ENCODE data around the gene PLXNA1.

The PLXNA1 gene

DNA sequence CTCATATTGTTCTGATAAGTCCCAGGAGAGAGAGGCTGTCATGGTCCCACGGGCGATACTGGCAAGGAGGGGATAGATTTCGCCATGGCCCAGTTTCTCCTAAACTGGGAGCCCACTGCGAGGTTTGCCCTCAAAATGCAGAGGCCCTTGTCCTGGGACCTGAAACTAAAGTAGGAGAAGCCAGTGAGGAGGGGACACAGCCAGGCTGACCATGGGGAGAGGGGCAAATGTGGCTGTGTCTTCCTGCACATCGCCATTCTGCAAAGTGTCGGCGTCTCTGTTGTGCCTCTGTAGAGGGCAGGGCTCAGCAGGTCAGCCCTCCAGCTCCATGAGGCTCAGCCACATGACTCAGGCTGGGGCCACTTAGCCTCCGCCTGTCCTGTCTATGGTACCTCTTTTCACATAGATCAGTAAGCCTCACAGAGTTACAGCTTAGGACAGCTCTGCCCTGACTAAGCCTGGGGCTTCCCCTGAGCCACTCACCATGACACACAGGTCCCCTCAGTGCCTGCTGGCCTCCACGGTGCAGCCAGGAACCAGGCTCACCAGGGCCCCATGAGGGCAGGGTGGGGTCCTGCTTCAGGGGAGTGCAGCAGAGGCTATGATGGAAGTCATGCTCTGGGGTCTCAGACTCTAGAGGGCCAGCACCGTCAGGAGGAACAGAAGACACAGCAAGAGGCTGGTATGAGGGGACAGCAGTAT, 28.6 kb upstream of the PLXNA1 start:
- DNase-seq: no peak

DNA sequence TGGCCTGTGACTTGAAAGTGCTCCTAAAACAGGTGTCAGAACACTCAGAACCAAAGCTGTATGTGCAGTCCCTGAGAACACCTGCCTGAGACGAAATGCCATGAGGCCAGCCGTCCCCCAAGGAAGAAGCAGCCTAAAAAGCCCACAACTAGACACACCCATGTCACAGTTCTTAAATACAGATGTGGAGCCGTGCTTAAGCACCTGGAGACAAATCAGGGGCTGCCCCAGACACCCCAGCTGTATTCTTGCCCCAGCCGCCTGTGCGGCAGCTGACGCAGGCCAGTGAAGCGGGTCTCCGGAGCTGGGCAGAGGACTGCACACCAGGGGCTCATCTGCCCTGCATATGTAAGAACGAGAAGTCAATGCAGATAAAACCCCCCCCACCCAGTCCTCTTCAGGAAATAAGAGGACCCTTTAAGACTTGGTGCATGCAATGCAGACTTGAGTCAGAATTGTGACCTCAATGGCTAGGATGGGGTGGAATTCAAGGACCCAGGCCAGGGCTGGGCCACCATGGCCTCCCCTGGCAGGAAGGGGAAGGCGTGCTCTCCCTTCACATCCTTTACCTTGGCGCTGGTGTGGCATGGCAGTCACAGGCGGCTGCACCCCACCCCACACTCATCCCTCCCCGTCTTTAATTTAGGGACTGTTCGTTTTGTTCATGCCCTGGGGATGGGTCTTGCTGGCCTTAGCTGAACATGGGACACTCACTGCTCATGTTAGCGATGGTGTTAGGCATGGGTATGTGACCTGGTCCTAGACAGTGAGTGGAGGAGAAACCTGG, 27.7 kb upstream of the PLXNA1 start:
- DNase-seq: no peak

DNA sequence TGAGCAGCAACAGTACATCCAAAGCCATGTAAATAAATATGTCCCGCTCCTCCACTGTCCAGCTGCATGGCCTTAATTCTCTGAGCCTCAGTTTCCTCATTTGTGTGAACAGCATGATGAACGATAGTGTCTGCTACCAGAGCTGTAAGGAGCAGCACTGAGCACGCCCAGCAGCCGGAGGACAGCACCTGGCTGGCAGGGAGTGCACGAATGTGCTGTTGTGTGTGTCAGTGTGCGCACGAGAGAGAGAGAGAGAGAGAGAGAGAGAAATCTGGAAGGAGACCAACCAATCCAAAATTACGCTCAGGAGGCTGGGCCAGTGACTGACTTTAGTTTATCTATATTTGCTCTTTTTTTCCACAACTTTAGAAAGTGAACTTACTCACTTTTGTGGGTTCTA, 26.6 kb upstream of the PLXNA1 start:
- DNase-seq: peak; percentile 35

DNA sequence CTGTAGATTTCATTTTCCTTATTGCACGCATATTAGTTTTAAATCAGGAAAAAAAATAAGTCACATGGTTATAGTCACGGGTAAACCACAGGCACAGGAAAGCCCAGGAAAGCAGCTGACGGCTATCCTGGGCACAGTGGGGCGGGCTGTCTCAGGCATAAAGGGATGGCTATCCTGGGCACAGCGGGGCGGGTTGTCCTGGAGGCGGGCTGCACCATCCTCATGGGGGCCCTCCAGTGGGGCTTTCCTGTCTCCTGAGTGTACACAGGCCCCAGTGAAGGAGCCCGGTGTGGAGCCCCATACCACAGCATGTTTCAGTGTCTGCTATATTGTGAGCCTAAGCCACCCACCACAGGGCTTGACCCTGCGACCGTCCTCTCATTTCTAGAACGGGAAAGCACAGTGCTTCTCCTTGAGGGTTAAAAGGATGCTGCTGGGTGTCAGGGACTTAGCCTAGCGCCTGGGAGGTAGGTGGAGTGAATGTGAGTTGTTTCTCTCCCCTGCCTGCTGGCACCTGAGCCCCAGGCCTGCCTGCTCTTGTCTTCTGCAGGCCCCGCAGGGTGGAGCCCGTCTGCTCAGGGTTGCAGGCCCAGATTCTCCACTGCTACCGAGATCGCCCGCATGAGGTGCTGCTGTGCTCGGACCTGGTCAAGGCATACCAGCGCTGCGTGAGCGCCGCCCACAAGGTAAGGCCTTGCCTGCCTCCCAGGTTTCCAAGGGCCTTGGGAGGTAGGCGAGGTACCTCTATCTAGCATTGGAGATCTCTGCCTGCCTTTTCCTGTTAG, 25.9 kb upstream of the PLXNA1 start:
- DNase-seq: peak; percentile 70

DNA sequence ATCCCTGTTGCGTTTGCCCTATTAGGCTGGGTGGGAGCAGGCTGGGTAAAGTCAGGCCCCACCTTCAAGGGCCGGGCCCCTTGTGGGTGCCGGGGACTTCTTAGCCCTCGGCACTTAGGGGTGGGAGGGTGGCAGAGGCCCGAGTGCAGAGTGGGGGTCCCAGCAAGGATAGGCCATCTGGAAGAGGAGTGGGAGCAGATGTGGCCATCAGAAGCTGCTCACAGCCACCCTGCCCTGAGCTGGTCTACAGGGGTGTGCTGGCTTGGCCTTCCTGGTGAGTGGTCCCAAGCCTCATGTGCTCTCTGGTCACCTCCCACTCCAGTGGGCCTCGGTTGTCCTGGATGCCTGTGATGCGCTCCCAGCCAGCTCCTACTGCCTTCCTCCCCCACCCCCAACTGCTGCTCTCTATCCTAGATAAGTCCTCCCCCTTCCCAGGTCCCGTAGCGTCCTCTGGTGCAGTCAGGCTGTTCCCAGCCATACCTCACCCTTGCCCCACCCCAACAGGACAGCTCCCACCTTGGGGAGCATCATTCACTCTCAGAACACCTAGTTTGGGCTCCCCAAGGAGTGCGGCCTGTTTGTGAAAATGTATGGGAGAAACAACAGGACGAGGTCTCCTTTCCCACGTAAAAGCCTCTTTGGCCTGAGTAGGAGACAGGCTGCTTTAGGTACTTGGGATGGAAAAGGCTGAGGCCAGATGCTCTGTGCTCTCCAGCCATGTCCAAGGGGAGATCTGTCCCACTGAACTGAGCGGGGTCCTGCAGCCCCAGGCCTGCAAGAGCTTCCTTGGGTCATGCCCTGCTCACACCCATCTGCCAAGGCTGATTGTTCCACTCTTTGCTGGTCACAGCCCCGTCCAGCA, 24.9 kb upstream of the PLXNA1 start:
- no peak for DNase-seq

DNA sequence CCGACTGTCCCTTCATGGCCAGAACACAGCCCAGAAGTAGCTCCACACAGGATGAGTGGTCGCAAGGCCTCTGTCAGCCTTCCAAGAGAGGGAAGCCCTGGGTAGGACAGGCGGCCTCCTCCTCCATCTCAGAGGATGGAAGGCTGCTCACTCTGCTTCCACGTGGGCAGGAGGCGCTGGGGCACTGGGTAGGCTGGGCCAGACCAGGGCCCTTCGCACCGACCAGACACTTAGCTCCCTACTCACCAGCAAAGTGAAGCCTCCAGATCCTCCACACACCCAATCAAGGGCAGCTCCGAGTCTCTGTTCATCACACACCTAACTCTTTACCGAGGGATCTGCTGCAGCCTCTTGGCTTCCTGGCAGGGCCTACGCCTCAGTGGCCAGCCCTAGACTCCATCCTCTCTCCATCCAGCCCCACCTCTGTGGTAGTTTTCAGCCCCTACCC, 24.3 kb upstream of the PLXNA1 start:
- DNase-seq: no peak

DNA sequence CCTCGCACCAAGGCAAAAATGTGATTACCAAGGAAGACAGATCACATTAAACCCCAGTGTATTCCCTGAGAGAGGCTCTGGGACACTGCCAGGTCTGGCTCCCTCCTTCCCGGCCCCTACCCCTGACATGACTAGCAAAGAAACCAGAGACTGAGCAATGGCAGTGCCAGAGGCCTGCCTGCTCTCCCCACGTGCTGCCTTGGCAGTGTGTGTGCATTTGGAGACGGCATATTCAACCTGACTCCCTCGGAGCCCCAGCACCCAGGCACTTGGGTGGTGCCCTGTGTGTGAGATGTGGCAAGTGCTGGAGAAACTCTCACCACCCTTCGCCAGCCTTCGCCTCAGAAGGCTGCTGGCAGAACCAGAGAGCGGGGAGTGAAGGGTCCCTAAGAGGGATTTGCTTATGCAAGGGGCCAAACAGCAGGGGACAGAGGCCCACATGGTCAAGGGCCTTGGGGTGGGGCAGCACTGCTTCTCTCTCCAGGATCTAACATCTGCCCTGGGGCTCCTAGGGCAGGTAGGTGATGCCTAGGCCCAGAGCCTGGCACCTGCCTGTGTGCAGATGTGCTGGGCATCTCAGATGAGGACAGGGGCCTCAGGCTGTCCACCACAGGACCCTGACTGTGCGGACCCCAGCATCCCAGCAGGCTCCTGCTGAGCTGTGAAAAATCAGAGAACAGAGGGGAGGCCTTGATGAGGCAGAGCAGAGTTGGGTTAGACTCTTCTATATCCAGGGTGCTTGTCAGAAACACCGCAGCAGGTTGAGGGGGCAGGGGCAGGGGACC, 23.6 kb upstream of the PLXNA1 start:
- DNase-seq: no peak

DNA sequence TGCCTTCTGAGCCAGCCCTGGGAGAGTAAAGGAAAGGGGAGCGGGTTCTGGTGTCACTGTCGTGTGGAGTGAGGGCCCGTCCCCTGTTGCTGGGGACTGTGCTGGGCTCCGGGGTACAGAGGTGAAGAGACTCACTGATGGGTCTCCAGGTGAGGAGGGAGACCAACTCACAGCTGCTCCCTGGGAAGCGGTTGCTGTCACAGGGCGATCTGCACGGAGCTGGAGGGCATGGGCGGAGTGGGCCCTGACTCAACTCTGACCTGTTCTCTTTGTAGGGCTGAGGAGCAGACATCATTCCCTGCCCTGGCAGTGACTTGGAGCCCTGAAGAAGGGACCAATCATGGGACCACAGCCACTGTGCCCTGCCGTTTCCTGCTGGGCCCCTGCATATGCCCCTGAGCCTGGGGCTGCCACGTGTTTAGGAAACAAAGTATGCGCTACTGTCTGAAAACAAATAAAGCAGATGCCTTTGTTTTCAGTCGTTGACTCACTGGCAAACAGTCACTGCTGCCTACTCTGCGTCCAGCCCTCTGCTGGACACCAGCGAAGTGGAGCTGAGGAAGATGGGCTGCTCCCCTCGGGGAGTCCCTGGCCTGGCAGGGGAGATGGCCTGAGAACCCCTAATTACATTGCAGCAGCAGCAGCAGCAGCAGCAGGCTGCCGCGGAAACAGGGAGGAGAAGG, 22.9 kb upstream of the PLXNA1 start:
- DNase-seq: peak; percentile 33

DNA sequence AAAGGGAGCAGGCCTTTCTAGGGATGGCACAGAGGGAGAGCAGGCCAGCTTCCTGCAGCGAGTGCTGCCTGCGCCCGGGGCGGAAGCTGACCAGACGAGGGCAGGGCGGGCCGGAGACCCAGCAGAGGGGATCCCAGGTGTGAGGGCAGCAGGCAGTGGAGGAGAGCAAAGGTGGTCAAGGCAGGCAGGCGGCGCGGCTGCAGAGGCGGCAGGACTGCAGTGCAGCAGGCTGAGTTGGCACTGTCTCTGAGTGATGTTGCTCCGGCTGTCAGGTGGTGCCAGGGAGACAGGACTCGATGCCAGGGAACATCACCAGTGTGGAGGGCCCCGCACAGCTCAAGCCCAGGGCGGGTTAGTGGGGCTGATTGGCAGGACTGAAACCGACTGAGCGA, 22.3 kb upstream of the PLXNA1 start:
- peak; percentile 80 for DNase-seq

DNA sequence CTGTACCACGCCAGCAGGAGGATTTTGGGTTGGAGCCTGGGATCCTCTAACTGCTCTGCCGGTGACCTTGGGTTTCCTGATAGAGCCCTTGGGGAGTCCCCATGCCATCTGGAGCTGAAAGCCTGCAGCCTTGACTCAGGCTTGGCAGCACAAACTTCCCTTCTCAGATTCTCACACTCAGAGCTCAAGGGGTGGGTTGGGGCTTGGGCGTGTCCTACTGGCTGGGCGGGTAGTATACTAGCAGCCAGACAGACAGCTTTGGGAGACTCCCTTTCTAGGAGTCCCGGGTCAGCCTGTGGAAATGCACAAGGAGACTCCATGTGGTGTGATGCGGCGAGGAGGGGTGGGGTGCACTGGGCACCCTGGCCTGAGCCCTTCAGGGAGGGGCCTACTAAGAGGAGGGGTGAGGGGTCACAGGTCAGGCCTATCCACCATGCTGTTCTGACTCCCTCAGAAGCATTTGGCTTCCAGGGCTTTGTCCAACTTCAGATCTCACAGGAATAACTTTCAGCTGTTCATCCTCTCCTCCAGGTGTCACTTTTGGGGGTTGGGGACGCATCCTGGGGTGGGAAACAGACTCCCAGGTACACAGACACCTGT, 21.6 kb upstream of the PLXNA1 start:
- DNase-seq: peak; percentile 81

DNA sequence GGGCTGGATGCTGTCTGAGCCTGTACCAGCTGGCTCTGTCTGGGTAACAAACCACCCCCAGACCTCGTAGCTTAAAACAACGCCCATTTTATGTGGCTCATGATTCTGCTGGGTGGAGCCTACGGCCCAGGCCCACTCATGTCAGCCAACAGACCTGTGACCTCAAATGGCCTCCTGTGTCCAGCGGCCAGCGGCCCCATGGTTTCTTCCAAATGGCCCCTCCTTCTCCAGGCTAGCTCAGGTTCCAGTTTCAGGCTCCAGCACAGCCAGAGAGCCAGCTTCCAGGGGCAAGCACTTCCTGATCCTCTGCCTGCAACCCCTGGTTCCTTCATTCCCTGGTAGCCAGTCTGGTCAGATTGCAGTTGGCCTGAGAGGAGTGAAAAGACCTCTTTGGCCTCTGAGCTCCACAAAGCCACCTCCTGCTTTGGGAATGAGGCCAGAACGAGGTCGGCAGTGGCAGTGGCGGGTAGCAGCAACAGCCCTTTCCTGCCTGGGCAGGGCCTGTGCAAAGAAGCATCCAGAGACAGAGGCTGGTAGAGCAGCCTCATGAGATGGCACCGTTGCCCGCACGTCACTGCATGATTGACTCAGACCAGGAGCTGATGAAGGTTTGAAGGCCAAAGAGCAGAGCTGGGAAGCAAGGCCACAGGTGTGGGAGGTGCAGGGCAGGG, 21.0 kb upstream of the PLXNA1 start:
- no peak for DNase-seq

DNA sequence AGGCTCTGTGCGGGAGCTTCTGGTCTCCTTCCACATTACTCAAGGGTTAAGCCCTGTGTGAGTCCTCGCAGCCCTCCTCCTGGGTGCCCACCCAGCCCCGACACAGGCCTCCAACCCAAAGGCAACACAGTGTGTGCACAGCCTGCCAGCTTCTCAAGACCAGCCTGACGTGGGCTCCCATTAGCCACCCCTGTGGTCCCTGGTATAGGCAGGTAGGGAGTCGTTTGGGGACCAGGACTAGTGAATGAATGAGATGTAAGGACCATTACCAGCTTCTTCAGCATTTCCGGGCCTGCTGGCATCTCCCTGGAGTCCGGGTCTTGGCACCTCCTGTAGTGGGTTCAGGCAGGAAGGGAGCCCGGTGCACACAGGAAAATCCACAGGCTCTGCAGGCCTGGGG, 20.2 kb upstream of the PLXNA1 start:
- no peak for DNase-seq

DNA sequence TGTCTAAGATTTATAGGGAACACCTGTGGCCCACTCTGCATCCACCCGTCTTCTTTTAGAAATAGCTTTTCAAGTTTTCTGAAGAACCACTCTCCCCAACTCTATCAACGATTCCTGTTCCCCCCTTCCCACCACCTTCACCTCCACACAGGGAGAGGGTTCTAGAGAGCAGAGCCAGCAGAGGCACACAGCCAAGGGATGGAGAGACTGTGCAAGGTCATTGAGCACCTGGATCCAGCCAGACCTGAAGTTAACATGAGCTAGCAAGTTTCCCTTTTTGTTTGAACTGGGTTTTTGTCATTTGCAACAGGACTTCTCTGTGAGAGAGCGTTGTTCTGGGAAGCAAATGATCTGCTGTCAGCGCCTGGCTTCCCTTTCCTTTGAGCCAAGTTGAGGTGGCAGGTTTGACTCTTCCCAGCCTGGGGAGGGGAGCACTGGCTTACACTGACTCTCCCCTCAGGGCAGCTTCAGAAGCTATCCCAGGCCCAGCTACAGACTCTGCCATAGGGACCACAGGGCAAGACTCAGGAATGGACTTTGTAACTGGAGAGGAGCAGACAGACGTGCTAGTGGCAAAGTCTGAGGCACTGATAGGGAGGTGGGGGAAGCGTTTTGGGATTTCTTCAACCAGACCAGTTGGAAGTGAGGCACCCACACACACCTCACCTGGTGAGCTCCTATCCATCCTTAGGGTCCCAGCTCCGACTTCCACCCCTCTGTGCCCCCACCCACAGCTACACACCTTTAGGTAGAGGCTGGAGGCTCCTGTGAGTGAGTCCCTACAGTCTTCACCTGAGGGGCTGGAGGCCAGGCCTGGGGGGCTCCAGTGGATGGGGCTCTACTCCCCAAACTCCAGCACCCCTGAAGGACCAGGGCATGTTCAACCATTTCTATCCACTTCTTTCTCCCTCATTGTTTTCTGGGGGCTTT, 19.4 kb upstream of the PLXNA1 start:
- DNase-seq: no peak

DNA sequence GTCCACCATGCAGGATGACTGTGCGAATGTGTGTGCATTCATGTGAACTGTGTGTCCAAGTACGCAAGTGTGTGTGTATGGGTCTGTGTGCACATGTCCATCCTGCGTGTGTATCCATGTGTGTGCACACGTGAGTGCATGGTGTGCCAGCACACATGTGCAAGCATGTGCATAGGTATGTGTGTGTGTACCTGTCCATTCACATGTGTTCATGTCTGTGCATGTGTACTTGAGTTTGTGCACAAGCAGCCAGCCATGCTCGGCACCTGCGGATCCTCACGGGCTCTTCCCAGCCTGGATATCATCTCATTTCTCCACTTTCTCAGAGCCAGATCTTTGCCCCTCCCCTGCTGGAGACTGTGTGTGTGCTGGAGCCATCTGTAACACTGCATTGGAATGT, 18.7 kb upstream of the PLXNA1 start:
- DNase-seq: no peak

DNA sequence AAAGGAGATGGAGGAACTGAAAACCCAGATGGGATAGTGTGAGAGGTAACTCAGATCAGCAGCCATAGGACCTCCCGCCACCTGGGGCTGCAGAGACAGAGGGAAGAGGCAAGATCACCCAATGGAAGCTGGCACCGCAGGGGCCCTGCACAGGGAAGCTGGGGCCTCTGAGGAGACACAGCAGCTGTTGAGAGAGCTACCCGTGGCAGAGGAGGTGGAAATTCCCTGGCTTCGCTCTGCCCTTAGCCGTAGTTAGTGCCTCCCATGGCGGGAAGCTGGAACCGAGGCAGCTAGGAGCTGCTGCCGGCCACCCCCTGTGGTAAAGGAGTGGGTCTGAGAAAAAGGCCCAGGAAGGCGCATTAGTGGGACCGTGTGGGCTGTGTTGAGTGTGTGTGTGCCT, 18.0 kb upstream of the PLXNA1 start:
- no peak for DNase-seq

DNA sequence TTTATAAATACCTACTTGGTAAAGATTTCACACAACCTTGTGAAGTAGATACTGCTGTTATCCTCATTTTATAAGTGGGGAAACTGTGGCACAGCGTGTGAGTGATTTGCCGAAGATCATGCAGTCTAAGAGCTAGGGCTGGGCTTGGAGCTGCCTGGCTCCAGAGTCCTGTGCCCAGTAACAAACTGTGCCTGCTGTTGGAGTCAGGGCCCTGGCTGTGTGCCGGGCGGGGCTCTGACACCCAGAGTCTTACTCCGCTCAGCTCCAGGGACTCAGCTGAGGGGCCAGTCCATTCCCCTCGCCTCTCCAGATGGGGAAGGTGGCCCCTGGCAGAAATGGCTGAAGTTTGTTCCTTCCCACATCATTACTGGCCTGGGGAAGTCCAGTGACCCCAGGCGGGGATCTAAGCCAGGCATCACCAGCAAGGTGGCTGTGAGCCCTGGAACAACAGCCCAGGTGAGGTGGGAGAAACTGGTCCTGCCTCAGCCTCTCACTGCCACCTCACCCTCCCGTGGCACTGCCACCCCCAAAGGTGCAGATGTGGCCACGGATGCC, 17.3 kb upstream of the PLXNA1 start:
- no peak for DNase-seq

DNA sequence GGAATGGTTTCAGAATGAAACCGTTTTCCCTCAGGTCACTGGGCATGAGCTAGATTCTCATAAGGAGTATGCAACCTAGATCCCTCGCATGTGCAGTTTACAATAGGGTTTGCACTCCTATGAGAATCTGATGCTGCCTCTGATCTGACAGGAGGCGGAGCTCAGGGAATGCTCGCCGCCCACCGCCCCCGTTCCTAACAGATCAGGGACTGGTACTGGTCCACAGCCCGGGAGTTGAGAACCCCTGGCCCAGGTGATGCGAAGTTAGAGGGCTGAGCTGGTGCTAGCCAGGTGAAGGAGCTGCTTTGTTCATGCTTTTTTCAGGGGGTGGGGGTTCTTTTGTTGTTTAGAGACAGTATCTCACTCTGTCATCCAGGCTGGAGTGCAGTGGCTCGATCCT, 15.5 kb upstream of the PLXNA1 start:
- DNase-seq: no peak

Measured in NCI-H1694 (cell line).